HEK293T (cell line): Measurements from ENCODE around the gene CEP164.

Source experiments
- CTCF ChIA-PET: fragments of 350-600 bp; formaldehyde crosslinking; extraction: SDS; loops from one replicate; lab custom pipeline; 2021; ENCODE audit warnings: antibody characterized with exemption, inconsistent platforms; lab: Yijun Ruan, JAX
- POLR2A ChIA-PET: fragments of 350-600 bp; formaldehyde crosslinking; extraction: SDS; loops from one replicate; lab custom pipeline; 2020; ENCODE audit warnings: antibody characterized with exemption, inconsistent platforms; lab: Yijun Ruan, JAX
- DNase-seq: peaks from one replicate; pipeline ENCODE4 v3.0.0; 2012; ENCODE audit warnings: mixed read lengths; ENCODE audit errors: extremely low spot score
- ARNT ChIP-seq: fragments of 450-650 bp; IDR thresholded peaks from 2 replicates; pipeline ENCODE4 v1.6.1; 2017; ENCODE audit warnings: mild to moderate bottlenecking
- BHLHE40 ChIP-seq: fragments of 450-650 bp; IDR thresholded peaks from 2 replicates; pipeline ENCODE4 v1.6.1; 2016; ENCODE audit warnings: mild to moderate bottlenecking, moderate library complexity, borderline replicate concordance
- CTBP1 ChIP-seq: fragments of 450-650 bp; IDR thresholded peaks from 2 replicates; pipeline ENCODE4 v1.6.1; 2016; ENCODE audit warnings: borderline replicate concordance
- ELF4 ChIP-seq: fragments of 450-650 bp; IDR thresholded peaks from 2 replicates; pipeline ENCODE4 v1.6.1; 2017; ENCODE audit warnings: antibody characterized with exemption
- FOXA1 ChIP-seq: fragments of 450-650 bp; IDR thresholded peaks from 2 replicates; pipeline ENCODE4 v1.6.1; 2016; ENCODE audit warnings: mild to moderate bottlenecking
- FOXK2 ChIP-seq: fragments of 450-650 bp; IDR thresholded peaks from 2 replicates; pipeline ENCODE4 v1.6.1; 2016; ENCODE audit warnings: mild to moderate bottlenecking
- FOXM1 ChIP-seq: fragments of 450-650 bp; IDR thresholded peaks from 2 replicates; pipeline ENCODE4 v1.6.1; 2017; ENCODE audit warnings: mild to moderate bottlenecking, borderline replicate concordance
- HDGF ChIP-seq: fragments of 450-650 bp; IDR thresholded peaks from 2 replicates; pipeline ENCODE4 v1.6.1; 2017; ENCODE audit warnings: antibody characterized with exemption, borderline replicate concordance
- L3MBTL2 ChIP-seq: fragments of 450-650 bp; conservative IDR thresholded peaks from 2 replicates; pipeline ENCODE4 v1.6.1; 2016; ENCODE audit warnings: mild to moderate bottlenecking
- LEF1 ChIP-seq: fragments of 450-650 bp; IDR thresholded peaks from 2 replicates; pipeline ENCODE4 v1.6.1; 2017; ENCODE audit warnings: mild to moderate bottlenecking, borderline replicate concordance
- NFRKB ChIP-seq: fragments of 450-650 bp; IDR thresholded peaks from 2 replicates; pipeline ENCODE4 v1.6.1; 2016; ENCODE audit warnings: mild to moderate bottlenecking, moderate library complexity
- PKNOX1 ChIP-seq: fragments of 450-650 bp; IDR thresholded peaks from 2 replicates; pipeline ENCODE4 v1.6.1; 2016
- SP1 ChIP-seq: fragments of 450-650 bp; IDR thresholded peaks from 2 replicates; pipeline ENCODE4 v1.6.1; 2017
- SUZ12 ChIP-seq: fragments of 450-650 bp; IDR thresholded peaks from 2 replicates; pipeline ENCODE4 v1.6.1; 2016; ENCODE audit warnings: mild to moderate bottlenecking
- TARDBP ChIP-seq: fragments of 450-650 bp; IDR thresholded peaks from 2 replicates; pipeline ENCODE4 v1.6.1; 2016
- ZNF384 ChIP-seq: fragments of 450-650 bp; IDR thresholded peaks from 2 replicates; pipeline ENCODE4 v1.6.1; 2016

CEP164 gene

GRCh38 chr11:117303646-117304315 lies 23.9 kb upstream of the CEP164 start:
- TF ChIP-seq TARDBP (no peak), PKNOX1 (no peak), CTBP1 (no peak), HDGF (no peak)
- no peak for DNase-seq
- CTCF ChIA-PET, result no interaction called here
- POLR2A ChIA-PET, result interaction anchor here (0.9 kb wide), 1 partner anchor 1075 kb away, joined by 3 read pairs; no protein-coding TSS in a partner anchor

GRCh38 chr11:117305145-117305544 lies 22.5 kb upstream of the CEP164 start:
- TF ChIP-seq LEF1 (no peak), BHLHE40 (no peak), FOXM1 (no peak), FOXK2 (no peak)
- DNase-seq, result no peak
- ChIA-PET POLR2A (no interaction called here), CTCF (no interaction called here)

DNA sequence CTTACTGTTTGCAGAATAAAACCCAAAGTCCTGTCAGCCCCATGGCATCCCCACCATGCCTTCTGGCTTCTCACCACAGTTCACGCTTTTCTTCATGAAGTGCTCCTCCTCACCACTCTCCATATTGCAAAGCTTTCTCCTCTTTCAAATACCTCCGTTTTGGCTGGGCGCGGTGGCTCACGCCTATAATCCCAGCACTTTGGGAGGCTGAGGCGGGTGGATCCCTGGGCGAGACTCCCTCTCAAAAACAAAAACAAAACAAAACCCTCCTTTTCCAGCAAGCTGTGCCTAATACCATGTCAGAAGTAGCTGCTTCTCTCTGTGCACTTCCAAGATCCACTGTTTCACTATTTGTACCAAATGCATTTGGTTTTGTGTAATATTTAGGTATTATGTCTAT lies 18.3 kb upstream of the CEP164 start:
- TF ChIP-seq HDGF, result no peak
- CTCF ChIA-PET, result no interaction called here
- no peak for DNase-seq
- POLR2A ChIA-PET, result interaction anchor here (1.6 kb wide), 1 partner anchor 19 kb away, joined by 7 read pairs; the partner anchor contains the start of gene CEP164

DNA sequence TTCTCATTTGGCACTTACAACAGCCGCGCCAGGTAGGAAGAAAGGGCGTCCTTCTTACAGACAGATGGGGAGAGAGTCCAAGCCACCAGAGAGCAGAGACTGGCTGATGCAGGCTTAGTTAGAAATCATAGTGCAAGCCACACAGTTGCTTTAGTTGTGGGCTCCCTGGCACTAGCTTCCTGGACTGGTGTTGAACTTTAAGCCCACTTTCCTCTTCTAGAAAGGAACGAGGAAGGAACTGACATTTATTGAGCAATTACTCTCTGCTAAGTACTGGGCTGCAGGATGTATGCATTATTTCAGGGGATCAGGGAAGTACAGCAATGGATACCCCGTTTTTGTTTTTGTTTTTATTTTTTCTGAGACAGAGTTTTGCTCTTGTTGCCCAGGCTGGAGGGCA lies 14.6 kb upstream of the CEP164 start:
- DNase-seq, result no peak
- CTCF ChIA-PET, result no interaction called here
- POLR2A ChIA-PET, result no interaction called here
- TF ChIP-seq FOXM1 (no peak), ELF4 (no peak), SUZ12 (no peak), BHLHE40 (no peak), LEF1 (no peak), PKNOX1 (no peak), NFRKB (no peak), ZNF384 (no peak), TARDBP (no peak), HDGF (no peak)

DNA sequence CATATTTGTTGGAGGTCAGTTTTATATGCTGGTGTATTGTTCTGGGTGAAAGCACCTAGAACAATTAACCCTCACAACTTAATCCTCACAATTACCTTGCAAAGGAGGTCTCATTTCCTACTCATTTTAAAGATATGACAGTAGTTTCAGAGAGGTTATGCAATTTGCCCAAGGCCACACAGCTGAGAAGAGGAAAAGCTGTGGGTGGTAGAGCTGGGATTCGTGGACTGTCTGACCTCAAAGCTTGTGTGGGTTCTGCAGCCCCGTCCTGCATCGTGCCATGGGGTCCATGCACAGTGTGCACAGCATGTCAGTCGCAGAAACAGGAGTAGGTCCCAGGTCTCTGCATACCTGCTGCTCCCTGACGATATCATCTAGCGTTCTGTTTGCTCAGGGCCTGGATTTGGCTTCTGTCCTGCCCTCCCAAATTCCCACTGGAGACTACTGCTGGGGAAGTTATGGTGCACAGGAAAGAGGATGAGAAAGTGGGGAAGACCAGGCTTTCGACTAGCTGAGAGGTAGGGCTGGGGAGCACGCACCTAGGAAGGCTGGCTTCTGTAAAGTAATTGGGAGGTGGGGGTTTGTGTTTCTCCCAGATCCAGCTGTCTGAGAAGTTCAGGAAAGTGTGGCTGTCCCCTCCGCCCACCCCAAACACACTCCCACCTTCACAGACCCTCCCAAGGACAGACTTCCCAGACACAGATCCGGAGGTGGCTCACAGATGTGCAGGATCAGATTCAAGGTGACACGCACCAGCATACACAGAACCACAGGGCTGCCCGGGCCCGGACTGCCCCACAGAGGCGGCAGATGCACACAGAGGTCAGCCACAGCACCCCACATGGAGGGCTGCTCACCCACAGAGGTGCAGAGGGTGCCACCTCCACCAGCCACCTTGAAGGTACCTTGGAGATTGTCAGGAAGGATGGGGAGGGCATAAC lies 13.6 kb upstream of the CEP164 start:
- POLR2A ChIA-PET, result no interaction called here
- CTCF ChIA-PET, result no interaction called here

DNA sequence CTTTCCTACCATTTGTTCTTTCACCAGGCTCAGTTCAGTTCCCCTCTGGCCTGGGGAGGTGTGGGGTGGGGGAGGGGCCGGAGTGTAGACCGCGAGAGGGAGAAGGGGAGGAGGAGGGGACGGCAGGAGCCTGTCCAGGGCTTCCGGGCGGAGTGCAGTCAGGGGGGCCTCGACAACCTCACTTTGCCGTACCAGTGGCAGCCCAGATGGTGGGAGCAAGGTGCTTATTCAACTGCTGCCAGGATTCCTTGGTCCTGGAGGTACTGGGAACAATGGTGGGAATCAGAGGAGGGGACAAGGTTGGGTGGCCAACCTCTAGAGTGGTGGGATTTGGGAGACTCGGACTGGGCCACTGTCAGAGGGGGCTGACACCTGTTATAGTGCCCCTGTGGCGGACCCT lies 12.8 kb upstream of the CEP164 start:
- CTCF ChIA-PET, result interaction anchor here (1.2 kb wide), 1 partner anchor 19 kb away, joined by 3 read pairs; no protein-coding TSS in a partner anchor
- POLR2A ChIA-PET, result interaction anchor here (1.2 kb wide), 1 partner anchor 18 kb away, joined by 3 read pairs; no protein-coding TSS in a partner anchor
- DNase-seq, result no peak
- TF ChIP-seq CTBP1 (no peak), FOXK2 (no peak), SP1 (no peak), NFRKB (no peak), FOXM1 (no peak), PKNOX1 (no peak), L3MBTL2 (no peak), BHLHE40 (no peak)

More for the DNA sequence above, 13.6 kb upstream of the CEP164 start:
- DNase-seq, result no peak
- TF ChIP-seq HDGF (no peak), SP1 (no peak), BHLHE40 (no peak), FOXK2 (no peak), CTBP1 (no peak), NFRKB (no peak), ARNT (no peak), FOXA1 (no peak), PKNOX1 (no peak), SUZ12 (no peak), LEF1 (no peak), FOXM1 (no peak)
